ENCODE results near the gene CLDN7.
"Not testable (repeated sequence)": the region's sequence is repeated elsewhere in the genome, so short reads cannot be mapped to it uniquely, and the experiment has no call there.

Gene CLDN7

GRCh38 chr17:7256766-7257456 is 5.4 kb downstream of the CLDN7 start:
- no peak for DNase-seq (ENCODE audit: extremely low read depth in 1 of 2, low read depth in 1 of 2)

GRCh38 chr17:7254511-7254910 is 7.8 kb downstream of the CLDN7 start:
- no peak for DNase-seq (ENCODE audit: extremely low read depth in 1 of 2, low read depth in 1 of 2)

GRCh38 chr17:7253082-7253481 is 9.2 kb downstream of the CLDN7 start:
- DNase-seq (ENCODE audit: extremely low read depth in 1 of 2, low read depth in 1 of 2), result no peak

GRCh38 chr17:7252176-7253043 is 9.9 kb downstream of the CLDN7 start, which contains the start of gene ELP5:
Gene ELP5, plus strand, starts transcription at chr17:7252215. Its CDS starts 336 bp downstream, at chr17:7252551.
- peak; percentile 79 to 88 for DNase-seq (ENCODE audit: extremely low read depth in 1 of 2, low read depth in 1 of 2)

GRCh38 chr17:7251661-7252175 is 10.6 kb downstream of the CLDN7 start, which contains the start of gene CTDNEP1:
Gene CTDNEP1, minus strand, starts transcription at chr17:7251734. Its CDS starts 438 bp downstream, at chr17:7251296.
- DNase-seq (ENCODE audit: extremely low read depth in 1 of 2, low read depth in 1 of 2), result peak; percentile 97

GRCh38 chr17:7250695-7251627 is 11.3 kb downstream of the CLDN7 start:
- no peak for DNase-seq (ENCODE audit: extremely low read depth in 1 of 2, low read depth in 1 of 2)

- no peak for DNase-seq (ENCODE audit: extremely low read depth in 1 of 2, low read depth in 1 of 2)
Observed at GRCh38 chr17:7249830-7250229, 12.4 kb downstream of the CLDN7 start.

GRCh38 chr17:7249214-7249613 is 13.1 kb downstream of the CLDN7 start:
- no peak for DNase-seq (ENCODE audit: extremely low read depth in 1 of 2, low read depth in 1 of 2)

- DNase-seq (ENCODE audit: extremely low read depth in 1 of 2, low read depth in 1 of 2), result no peak
Observed at GRCh38 chr17:7248796-7249195, 13.5 kb downstream of the CLDN7 start.

- DNase-seq (ENCODE audit: extremely low read depth in 1 of 2, low read depth in 1 of 2), result no peak
Observed at GRCh38 chr17:7246779-7247178, 15.5 kb downstream of the CLDN7 start.

GRCh38 chr17:7243838-7244237 is 18.4 kb downstream of the CLDN7 start:
- not testable (repeated sequence) for DNase-seq (ENCODE audit: extremely low read depth in 1 of 2, low read depth in 1 of 2)

- DNase-seq (ENCODE audit: extremely low read depth in 1 of 2, low read depth in 1 of 2), result no peak
Observed at GRCh38 chr17:7243453-7243729, 18.9 kb downstream of the CLDN7 start.

- DNase-seq (ENCODE audit: extremely low read depth in 1 of 2, low read depth in 1 of 2), result peak; percentile 82 to 84
Observed at GRCh38 chr17:7242717-7243452, 19.4 kb downstream of the CLDN7 start.

GRCh38 chr17:7241783-7242716 is 20.2 kb downstream of the CLDN7 start, which contains the start of gene GABARAP:
Gene GABARAP, minus strand, starts transcription at chr17:7242449. Its CDS starts 119 bp downstream, at chr17:7242330.
- peak; percentile 80 to 83 for DNase-seq (ENCODE audit: extremely low read depth in 1 of 2, low read depth in 1 of 2)

- DNase-seq (ENCODE audit: extremely low read depth in 1 of 2, low read depth in 1 of 2), result no peak
Observed at GRCh38 chr17:7241090-7241733, 21.1 kb downstream of the CLDN7 start.

- DNase-seq (ENCODE audit: extremely low read depth in 1 of 2, low read depth in 1 of 2), result no peak
Observed at GRCh38 chr17:7240375-7240774, 21.9 kb downstream of the CLDN7 start.

GRCh38 chr17:7239091-7240027 is 22.9 kb downstream of the CLDN7 start, which contains the start of gene PHF23:
Gene PHF23, minus strand, starts transcription at chr17:7239457. Its CDS starts 178 bp downstream, at chr17:7239279.
- DNase-seq (ENCODE audit: extremely low read depth in 1 of 2, low read depth in 1 of 2), result peak; percentile 96

Measured in stimulated activated CD8-positive, alpha-beta memory T cell treated with anti-CD3 and anti-CD28 coated beads, Interleukin-7, amount 100 ng/mL, for 48 hours (primary cell).